MCF 10A (cell line): ENCODE data around the gene SCN2B. TPM values are rescaled to one million over a fixed set of nuclear protein-coding genes. Genes with fewer than 3 reads are reported as not detected.

ENCODE experiments used
- BruUV-seq: library from RNA; stranded (reverse); fragments of 400-500 nt; replicated peaks from 2 replicates; lab custom pipeline; 2021; lab: Mats Ljungman, UMichigan
- CTCF ChIA-PET: fragments of 300-600 bp; sonication (Branson Sonifier 250); formaldehyde crosslinking; extraction: SDS; loops from one replicate; lab custom pipeline; 2021; ENCODE audit warnings: antibody characterized with exemption, inconsistent platforms; lab: Yijun Ruan, JAX
- POLR2A ChIA-PET: fragments of 300-600, 350-650 bp; sonication (Branson Sonifier 250); formaldehyde crosslinking; extraction: SDS; loops from one replicate; lab custom pipeline; 2020; ENCODE audit warnings: antibody characterized with exemption, inconsistent platforms; lab: Yijun Ruan, JAX
- DNase-seq: peaks from one replicate; pipeline ENCODE4 v3.0.0-alpha.2; 2018; ENCODE audit not compliant: unreplicated experiment
- H3K27ac Mint-ChIP-seq: one replicate; pipeline ENCODE4 v1.8.0; 2022; ENCODE audit warnings: mild to moderate bottlenecking, low read depth, mixed read lengths; ENCODE audit not compliant: unreplicated experiment
- H3K27me3 Mint-ChIP-seq: one replicate; pipeline ENCODE4 v1.8.0; 2022; ENCODE audit warnings: mixed read lengths; ENCODE audit not compliant: insufficient read depth, unreplicated experiment
- H3K36me3 Mint-ChIP-seq: one replicate; pipeline ENCODE4 v1.8.0; 2022; ENCODE audit warnings: mild to moderate bottlenecking, moderate library complexity, mixed read lengths; ENCODE audit not compliant: insufficient read depth, unreplicated experiment
- H3K4me1 Mint-ChIP-seq: one replicate; pipeline ENCODE4 v1.8.0; 2022; ENCODE audit warnings: mixed read lengths; ENCODE audit not compliant: insufficient read depth, unreplicated experiment
- H3K4me3 Mint-ChIP-seq: one replicate; pipeline ENCODE4 v1.8.0; 2022; ENCODE audit warnings: mild to moderate bottlenecking, moderate library complexity, mixed read lengths; ENCODE audit not compliant: unreplicated experiment
- H3K9me3 Mint-ChIP-seq: one replicate; pipeline ENCODE4 v1.8.0; 2022; ENCODE audit warnings: mixed read lengths; ENCODE audit not compliant: unreplicated experiment
- intact Hi-C: fragments of 100-400 bp; cut with micrococcal nuclease; formaldehyde crosslinking; loops from 2 replicates; pipeline ENCODE4 v1.14.1; 2022
- total RNA-seq: library from RNA; stranded (reverse); gene quantifications from 2 replicates; pipeline ENCODE4 v1.2.3, GENCODE V29; 2022
- TF ChIP-seq, protein P1 (sequence below): fragments of 200-600 bp; IDR thresholded peaks from one replicate; pipeline ENCODE4 v1.8.0; 2022; ENCODE audit warnings: antibody characterized with exemption, mild to moderate bottlenecking; ENCODE audit not compliant: unreplicated experiment

SCN2B gene
- total RNA-seq, 1 experiment from 2014 or later, result not detected

DNA sequence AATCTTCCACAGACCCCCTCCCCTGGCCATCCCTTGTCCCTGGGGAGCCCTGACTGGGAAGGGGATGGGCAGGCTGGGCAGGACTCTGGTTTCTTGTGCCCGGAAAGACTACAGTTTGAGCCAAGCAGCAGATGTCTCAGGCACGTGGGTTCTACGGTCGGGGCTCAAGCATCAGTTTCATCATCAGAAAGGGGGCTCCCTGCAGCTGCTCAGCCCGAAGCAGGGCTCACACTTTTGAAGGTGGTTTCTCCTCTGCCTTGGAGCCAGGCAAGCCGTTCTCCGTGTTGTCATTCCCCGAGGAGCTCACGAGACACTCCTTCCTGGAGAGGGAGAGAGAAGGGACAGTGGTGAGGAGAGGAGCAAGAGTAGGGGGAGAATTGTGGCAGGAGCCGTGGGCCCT is 39.6 kb downstream of the SCN2B start:
- Mint-ChIP-seq H3K27ac (no peak overlapping the region), H3K4me1 (peaks cover 1% of the 10 kb centered on the region), H3K4me3 (no peak overlapping the region), H3K27me3 (peaks cover 55% of the 10 kb centered on the region), H3K36me3 (no peaks in the 10 kb centered on the region), H3K9me3 (no peaks in the 10 kb centered on the region)
- no peak for DNase-seq
- ChIA-PET POLR2A (no interaction called here), CTCF (interaction anchor here (0.6 kb wide), 1 partner anchor 177 kb away, joined by 3 read pairs; no protein-coding TSS in a partner anchor)
- intact Hi-C loops, result no loop called here
- no TSS peak for BruUV-seq
- TF ChIP-seq, protein P1, sequence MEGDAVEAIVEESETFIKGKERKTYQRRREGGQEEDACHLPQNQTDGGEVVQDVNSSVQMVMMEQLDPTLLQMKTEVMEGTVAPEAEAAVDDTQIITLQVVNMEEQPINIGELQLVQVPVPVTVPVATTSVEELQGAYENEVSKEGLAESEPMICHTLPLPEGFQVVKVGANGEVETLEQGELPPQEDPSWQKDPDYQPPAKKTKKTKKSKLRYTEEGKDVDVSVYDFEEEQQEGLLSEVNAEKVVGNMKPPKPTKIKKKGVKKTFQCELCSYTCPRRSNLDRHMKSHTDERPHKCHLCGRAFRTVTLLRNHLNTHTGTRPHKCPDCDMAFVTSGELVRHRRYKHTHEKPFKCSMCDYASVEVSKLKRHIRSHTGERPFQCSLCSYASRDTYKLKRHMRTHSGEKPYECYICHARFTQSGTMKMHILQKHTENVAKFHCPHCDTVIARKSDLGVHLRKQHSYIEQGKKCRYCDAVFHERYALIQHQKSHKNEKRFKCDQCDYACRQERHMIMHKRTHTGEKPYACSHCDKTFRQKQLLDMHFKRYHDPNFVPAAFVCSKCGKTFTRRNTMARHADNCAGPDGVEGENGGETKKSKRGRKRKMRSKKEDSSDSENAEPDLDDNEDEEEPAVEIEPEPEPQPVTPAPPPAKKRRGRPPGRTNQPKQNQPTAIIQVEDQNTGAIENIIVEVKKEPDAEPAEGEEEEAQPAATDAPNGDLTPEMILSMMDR, result no peak

DNA sequence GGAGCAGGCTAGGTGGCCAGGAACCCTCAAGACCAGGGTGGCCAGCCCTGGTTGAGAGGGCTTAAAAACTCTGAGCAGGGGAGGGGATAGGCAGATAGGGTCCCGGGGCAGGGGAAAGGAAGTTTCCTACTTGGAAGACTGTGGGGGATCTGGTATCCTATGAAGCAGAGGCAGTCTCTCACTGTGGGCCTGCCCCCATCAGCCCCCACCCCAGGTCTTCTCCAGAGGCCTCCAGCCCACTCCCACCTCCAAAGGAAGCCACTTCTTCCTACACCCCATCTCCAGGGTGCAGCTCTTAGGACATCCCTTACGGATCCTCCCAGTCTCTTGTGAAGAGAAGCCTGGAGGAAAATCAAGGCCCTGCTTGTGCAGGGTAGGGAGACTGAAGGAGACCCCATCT is 40.1 kb downstream of the SCN2B start:
- no peak for DNase-seq
- CTCF ChIA-PET, result interaction anchor here (0.6 kb wide), 2 partner anchors 176 to 1363 kb away, joined by 3 read pairs; no protein-coding TSS in a partner anchor
- Mint-ChIP-seq H3K4me3 (no peak overlapping the region), H3K27ac (no peak overlapping the region), H3K4me1 (no peaks in the 10 kb centered on the region), H3K27me3 (peaks cover 55% of the 10 kb centered on the region), H3K36me3 (no peaks in the 10 kb centered on the region), H3K9me3 (no peaks in the 10 kb centered on the region)
- intact Hi-C loops, result no loop called here
- POLR2A ChIA-PET, result no interaction called here
- TF ChIP-seq, protein P1, result no peak
- BruUV-seq, result no TSS peak

DNA sequence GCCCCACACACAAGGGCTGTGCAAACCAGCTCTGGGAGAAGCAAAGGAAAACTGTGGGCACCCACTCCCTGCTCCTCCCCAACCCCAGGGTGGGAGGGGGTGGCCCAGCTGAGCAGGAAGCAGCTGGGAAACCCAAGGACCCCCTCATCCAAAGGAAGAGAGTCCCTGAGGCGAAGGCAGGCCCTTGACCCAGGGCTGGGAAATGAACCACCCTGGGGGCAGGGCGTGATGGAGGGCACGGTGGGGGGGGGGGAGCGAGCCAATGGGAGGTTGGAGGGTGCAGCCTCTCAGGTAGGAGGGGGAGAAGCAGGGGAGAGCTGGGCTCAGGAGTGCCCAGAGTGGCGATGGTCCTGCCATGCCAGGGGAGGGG is 40.7 kb downstream of the SCN2B start:
- no TSS peak for BruUV-seq
- H3K27ac Mint-ChIP-seq, result no peak overlapping the region
- intact Hi-C loops, result no loop called here
- DNase-seq, result no peak
- H3K27me3 Mint-ChIP-seq, result peaks cover 54% of the 10 kb centered on the region
- TF ChIP-seq, protein P1, result no peak
- H3K4me3 Mint-ChIP-seq, result no peak overlapping the region
- no peaks in the 10 kb centered on the region for H3K4me1 Mint-ChIP-seq
- CTCF ChIA-PET, result interaction anchor here (0.6 to 1.2 kb wide), 2 partner anchors 9 to 1364 kb away, joined by 3 read pairs; no protein-coding TSS in a partner anchor
- POLR2A ChIA-PET, result no interaction called here
- H3K9me3 Mint-ChIP-seq, result no peaks in the 10 kb centered on the region
- no peaks in the 10 kb centered on the region for H3K36me3 Mint-ChIP-seq

DNA sequence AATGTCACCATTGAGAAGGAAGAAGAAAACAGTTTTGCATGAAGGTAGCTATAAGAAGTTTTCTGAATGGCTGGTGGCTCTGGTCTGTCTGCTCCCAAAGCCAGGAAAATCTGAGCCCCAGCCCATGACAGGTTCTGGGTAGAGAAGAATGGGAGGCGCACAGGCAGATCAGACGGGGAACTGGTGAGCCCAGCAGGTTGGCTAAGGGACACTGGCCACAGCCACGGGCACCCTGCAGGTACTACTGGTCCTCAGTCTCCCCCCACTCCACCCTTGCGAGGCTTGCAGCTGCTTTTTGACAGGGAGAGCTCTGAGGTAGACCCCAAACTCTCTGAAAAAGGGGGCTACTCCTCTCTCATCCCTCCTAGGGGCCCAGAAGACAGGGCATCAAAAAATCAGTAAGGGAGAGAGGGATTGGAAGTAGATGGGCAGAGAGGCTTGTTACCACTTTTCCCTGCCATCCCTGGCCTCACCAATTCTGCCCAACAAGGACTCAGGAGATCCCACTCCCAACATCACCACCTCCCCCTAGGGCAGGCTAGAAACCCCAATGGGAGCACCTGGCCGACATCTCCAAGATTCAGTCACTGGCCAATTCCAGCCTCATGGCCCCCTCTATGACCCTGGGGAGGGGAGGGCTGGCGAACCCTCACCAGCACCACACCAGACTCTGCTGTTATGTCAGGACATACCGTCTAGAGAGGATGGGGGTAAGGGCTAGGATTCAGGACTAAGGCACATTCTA is 41.2 kb downstream of the SCN2B start:
- Mint-ChIP-seq H3K36me3 (no peaks in the 10 kb centered on the region), H3K4me1 (no peaks in the 10 kb centered on the region), H3K27ac (no peak overlapping the region), H3K4me3 (no peak overlapping the region), H3K9me3 (no peaks in the 10 kb centered on the region), H3K27me3 (peaks cover 49% of the 10 kb centered on the region)
- POLR2A ChIA-PET, result interaction anchor here (0.8 kb wide), 1 partner anchor 40 kb away, joined by 3 read pairs; no protein-coding TSS in a partner anchor
- intact Hi-C loops, result no loop called here
- DNase-seq, result no peak
- CTCF ChIA-PET, result interaction anchor here (1.2 kb wide), 2 partner anchors 10 to 36 kb away, joined by 3 to 6 read pairs; no protein-coding TSS in a partner anchor
- no TSS peak for BruUV-seq
- TF ChIP-seq, protein P1, result no peak
